Measurements from ENCODE around the gene ADGRG2. TPM values are rescaled to one million over a fixed set of nuclear protein-coding genes. Genes with fewer than 3 reads are reported as not detected.
"Not testable (repeated sequence)": the region's sequence is repeated elsewhere in the genome, so short reads cannot be mapped to it uniquely, and the experiment has no call there.

The ADGRG2 gene
- total RNA-seq, 4 donors from 2014 or later, result 0.28 to 1.5 (median 0.53) TPM; not detected in 1

- no peak for DNase-seq
- H3K36me3 ChIP-seq, result no peaks in the 10 kb centered on the region
- no peaks in the 10 kb centered on the region for H3K9me3 ChIP-seq
- no peak for TF ChIP-seq CTCF (IDR thresholded peaks at IDR 0.05)
- H3K4me1 ChIP-seq, result no peaks in the 10 kb centered on the region
- no peak overlapping the region for H3K27ac ChIP-seq
- H3K27me3 ChIP-seq, result no peaks in the 10 kb centered on the region
- no peak overlapping the region for H3K4me3 ChIP-seq
Observed at GRCh38 chrX:19019996-19020395, 102.3 kb downstream of the ADGRG2 start.

DNA sequence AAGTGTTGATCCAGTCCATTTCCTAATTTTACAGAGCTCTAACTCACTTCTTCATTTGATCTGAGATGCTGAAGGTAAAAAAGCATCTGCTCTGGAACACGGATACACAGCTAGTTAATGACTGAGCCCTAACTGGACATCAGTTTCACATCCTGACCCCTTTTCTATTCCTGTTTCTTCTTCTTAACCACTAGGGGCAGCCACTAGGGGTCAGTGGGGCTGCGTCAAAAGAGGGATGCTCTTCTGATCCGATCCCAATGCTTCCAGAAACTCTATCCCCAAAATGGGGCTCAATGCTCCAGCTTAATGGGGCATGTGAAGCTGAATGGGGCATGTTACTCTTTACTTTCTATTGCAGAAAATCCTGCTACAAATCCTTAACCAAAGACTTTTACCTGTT, 105.0 kb downstream of the ADGRG2 start:
- no peak overlapping the region for H3K27ac ChIP-seq
- no peaks in the 10 kb centered on the region for H3K9me3 ChIP-seq
- DNase-seq, result no peak
- no peak overlapping the region for H3K4me3 ChIP-seq
- no peaks in the 10 kb centered on the region for H3K4me1 ChIP-seq
- H3K27me3 ChIP-seq, result no peaks in the 10 kb centered on the region
- H3K36me3 ChIP-seq, result no peaks in the 10 kb centered on the region
- TF ChIP-seq POLR2A (IDR thresholded peaks at IDR 0.05) (no peak), CTCF (IDR thresholded peaks at IDR 0.05) (peak in 3 of 6 experiments; percentile 3 to 22 (median 18))

- H3K27ac ChIP-seq, H3K4me3 ChIP-seq, DNase-seq, H3K4me1 ChIP-seq, H3K27me3 ChIP-seq, H3K36me3 ChIP-seq, H3K9me3 ChIP-seq: not testable (repeated sequence)
Observed at GRCh38 chrX:19016614-19017013, 105.7 kb downstream of the ADGRG2 start.

GRCh38 chrX:19007868-19008267, 114.4 kb downstream of the ADGRG2 start:
- H3K4me3 ChIP-seq, result no peak overlapping the region
- no peak for TF ChIP-seq CTCF (IDR thresholded peaks at IDR 0.05)
- no peak for TF ChIP-seq POLR2A (IDR thresholded peaks at IDR 0.05)
- no peaks in the 10 kb centered on the region for H3K4me1 ChIP-seq
- H3K27ac ChIP-seq, result no peak overlapping the region
- H3K36me3 ChIP-seq, result no peaks in the 10 kb centered on the region
- no peak for DNase-seq
- H3K9me3 ChIP-seq, result no peaks in the 10 kb centered on the region
- H3K27me3 ChIP-seq, result no peaks in the 10 kb centered on the region

DNA sequence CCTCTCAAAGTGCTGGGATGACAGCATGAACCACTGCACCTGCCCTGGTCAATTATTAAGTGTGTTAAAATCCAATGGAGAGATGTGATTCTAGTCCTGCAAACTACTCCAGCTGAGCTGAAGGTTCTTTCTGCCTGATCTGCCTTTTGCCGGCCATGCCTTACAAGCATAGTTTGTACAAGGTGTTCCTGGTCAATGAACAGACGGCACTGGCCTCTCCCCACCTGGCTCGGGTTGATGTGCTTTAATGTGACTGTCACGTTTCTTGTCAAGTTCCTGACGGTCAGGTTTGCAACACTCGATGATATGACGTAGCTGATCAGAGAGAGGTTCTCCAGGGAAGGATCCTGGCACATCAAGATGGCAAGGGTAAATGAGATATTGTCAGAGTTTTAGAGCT, 115.3 kb downstream of the ADGRG2 start:
- DNase-seq, result no peak
- TF ChIP-seq CTCF (IDR thresholded peaks at IDR 0.05) (no peak), POLR2A (IDR thresholded peaks at IDR 0.05) (no peak)
- Histone ChIP-seq H3K36me3 (no peaks in the 10 kb centered on the region), H3K4me1 (no peaks in the 10 kb centered on the region), H3K27me3 (no peaks in the 10 kb centered on the region), H3K4me3 (no peak overlapping the region), H3K27ac (no peak overlapping the region), H3K9me3 (no peaks in the 10 kb centered on the region)

- Histone ChIP-seq H3K4me1 (no peaks in the 10 kb centered on the region), H3K27ac (no peak overlapping the region), H3K27me3 (no peaks in the 10 kb centered on the region), H3K9me3 (no peaks in the 10 kb centered on the region), H3K4me3 (no peak overlapping the region), H3K36me3 (no peaks in the 10 kb centered on the region)
- no peak for DNase-seq
- TF ChIP-seq POLR2A (IDR thresholded peaks at IDR 0.05) (no peak), CTCF (IDR thresholded peaks at IDR 0.05) (peak in 3 of 6 experiments; percentile 19 to 29 (median 29))
Observed at GRCh38 chrX:19005909-19006308, 116.4 kb downstream of the ADGRG2 start.

Data from Peyer's patch (tissue), 4 donors.